Measurements from ENCODE around the gene HCAR3.
"Not testable (repeated sequence)": the region's sequence is repeated elsewhere in the genome, so short reads cannot be mapped to it uniquely, and the experiment has no call there.

The HCAR3 gene

DNA sequence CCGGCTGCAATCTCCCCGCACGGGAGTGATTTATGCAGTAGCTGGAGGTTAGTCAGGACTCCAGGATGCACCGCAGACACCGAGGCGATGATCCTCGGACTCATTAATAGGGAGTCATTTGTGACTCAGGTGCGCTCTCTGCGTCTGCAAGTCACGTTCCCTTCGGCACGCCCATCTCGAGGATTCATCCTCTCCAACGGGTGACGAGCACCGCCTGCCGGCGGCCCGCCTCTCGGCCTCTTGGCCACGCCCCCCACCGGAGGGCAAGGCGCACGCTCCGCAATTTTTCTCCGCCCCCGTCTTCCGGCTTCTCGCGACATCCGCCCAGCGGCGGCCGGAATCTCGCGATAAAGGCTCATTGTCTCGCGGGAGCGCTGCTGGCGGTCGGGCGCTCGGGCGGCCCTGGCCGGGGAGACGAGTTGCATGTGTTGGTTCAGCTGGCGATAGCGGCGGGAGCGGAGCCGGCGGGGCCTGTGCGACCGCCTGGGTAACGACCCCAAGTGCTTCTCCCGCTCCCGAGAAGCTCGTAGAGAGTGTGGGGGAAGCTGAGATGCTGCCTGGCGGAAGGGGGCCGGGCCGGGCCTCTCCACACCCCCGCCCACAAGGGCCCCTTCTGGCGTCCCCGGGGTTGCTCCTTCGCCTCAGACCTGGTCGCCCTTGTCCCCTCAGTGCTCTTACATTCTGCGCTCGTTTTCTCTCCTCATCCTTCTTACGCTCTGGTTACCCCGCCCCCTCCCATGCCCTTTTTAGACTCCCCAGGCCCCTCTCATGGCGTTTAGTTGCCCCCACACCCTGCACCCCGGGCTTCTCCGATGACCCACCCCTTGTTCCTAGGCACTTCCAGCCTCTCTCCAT lies 36.1 kb upstream of the HCAR3 start, which contains the start of gene DENR:
Gene DENR, plus strand, starts transcription at position 361 of the 855 bp plus-strand sequence. CDS start 878 bp downstream, outside the sequence.
- peak; percentile 94 for ATAC-seq
- TF ChIP-seq ARNTL (CRISPR knock-in tag; IDR thresholded peaks at IDR 0.05; ENCODE audit: borderline replicate concordance, low read depth): no peak
- no peak for TF ChIP-seq CSDC2 (CRISPR knock-in tag; IDR thresholded peaks at IDR 0.05)
- TF ChIP-seq, protein P1, sequence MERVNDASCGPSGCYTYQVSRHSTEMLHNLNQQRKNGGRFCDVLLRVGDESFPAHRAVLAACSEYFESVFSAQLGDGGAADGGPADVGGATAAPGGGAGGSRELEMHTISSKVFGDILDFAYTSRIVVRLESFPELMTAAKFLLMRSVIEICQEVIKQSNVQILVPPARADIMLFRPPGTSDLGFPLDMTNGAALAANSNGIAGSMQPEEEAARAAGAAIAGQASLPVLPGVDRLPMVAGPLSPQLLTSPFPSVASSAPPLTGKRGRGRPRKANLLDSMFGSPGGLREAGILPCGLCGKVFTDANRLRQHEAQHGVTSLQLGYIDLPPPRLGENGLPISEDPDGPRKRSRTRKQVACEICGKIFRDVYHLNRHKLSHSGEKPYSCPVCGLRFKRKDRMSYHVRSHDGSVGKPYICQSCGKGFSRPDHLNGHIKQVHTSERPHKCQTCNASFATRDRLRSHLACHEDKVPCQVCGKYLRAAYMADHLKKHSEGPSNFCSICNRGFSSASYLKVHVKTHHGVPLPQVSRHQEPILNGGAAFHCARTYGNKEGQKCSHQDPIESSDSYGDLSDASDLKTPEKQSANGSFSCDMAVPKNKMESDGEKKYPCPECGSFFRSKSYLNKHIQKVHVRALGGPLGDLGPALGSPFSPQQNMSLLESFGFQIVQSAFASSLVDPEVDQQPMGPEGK (CRISPR knock-in tag; IDR thresholded peaks at IDR 0.05; ENCODE audit: borderline replicate concordance): no peak
- no peak for TF ChIP-seq RARB (CRISPR knock-in tag; IDR thresholded peaks at IDR 0.05)
- no peak for TF ChIP-seq ZC3H10 (CRISPR knock-in tag; IDR thresholded peaks at IDR 0.05)
- TF ChIP-seq ZFP3 (CRISPR knock-in tag; IDR thresholded peaks at IDR 0.05): no peak
- no peak for TF ChIP-seq TOX (CRISPR knock-in tag; IDR thresholded peaks at IDR 0.05; ENCODE audit: borderline replicate concordance)
- TF ChIP-seq ISL1 (CRISPR knock-in tag; IDR thresholded peaks at IDR 0.05): no peak
- TF ChIP-seq, protein P2, sequence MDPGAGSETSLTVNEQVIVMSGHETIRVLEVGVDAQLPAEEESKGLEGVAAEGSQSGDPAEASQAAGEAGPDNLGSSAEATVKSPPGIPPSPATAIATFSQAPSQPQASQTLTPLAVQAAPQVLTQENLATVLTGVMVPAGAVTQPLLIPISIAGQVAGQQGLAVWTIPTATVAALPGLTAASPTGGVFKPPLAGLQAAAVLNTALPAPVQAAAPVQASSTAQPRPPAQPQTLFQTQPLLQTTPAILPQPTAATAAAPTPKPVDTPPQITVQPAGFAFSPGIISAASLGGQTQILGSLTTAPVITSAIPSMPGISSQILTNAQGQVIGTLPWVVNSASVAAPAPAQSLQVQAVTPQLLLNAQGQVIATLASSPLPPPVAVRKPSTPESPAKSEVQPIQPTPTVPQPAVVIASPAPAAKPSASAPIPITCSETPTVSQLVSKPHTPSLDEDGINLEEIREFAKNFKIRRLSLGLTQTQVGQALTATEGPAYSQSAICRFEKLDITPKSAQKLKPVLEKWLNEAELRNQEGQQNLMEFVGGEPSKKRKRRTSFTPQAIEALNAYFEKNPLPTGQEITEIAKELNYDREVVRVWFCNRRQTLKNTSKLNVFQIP (CRISPR knock-in tag; IDR thresholded peaks at IDR 0.05; ENCODE audit: borderline replicate concordance, low read depth): no peak
- no peak for TF ChIP-seq SNAI2 (CRISPR knock-in tag; IDR thresholded peaks at IDR 0.05)
- TF ChIP-seq ZNF8 (CRISPR knock-in tag; IDR thresholded peaks at IDR 0.05): no peak
- no peak for TF ChIP-seq ZNF70 (CRISPR knock-in tag; IDR thresholded peaks at IDR 0.05)

DNA sequence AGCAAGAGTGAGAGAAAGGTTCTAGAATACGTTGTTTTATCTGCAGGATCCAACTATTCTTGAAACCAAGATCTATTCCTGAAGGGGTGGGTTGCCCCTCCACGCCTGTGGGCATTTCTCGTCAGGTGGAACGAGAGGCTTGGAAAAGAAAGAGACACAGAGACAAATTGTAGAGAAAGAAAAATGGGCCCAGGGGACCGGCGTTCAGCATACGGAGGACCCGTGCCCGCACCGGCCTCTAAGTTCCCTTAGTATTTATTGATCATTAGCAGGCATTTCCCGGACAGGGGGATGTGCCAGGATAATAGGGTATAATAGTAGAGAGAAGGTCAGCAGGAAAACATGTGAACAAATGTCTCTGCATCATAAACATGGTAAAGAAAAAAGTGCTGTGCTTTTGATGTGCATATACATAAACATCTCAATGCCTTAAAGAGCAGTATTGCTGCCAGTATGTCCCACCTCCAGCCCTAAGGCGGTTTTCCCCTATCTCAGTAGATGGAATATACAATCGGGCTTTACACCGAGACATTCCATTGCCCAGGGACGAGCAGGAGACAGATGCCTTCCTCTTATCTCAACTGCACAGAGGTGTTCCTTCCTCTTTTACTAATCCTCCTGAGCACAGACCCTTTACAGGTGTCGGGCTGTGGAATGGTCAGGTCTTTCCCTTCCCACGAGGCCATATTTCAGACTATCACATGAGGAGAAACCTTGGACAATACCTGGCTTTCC lies 34.3 kb upstream of the HCAR3 start:
- ATAC-seq: not testable (repeated sequence)

DNA sequence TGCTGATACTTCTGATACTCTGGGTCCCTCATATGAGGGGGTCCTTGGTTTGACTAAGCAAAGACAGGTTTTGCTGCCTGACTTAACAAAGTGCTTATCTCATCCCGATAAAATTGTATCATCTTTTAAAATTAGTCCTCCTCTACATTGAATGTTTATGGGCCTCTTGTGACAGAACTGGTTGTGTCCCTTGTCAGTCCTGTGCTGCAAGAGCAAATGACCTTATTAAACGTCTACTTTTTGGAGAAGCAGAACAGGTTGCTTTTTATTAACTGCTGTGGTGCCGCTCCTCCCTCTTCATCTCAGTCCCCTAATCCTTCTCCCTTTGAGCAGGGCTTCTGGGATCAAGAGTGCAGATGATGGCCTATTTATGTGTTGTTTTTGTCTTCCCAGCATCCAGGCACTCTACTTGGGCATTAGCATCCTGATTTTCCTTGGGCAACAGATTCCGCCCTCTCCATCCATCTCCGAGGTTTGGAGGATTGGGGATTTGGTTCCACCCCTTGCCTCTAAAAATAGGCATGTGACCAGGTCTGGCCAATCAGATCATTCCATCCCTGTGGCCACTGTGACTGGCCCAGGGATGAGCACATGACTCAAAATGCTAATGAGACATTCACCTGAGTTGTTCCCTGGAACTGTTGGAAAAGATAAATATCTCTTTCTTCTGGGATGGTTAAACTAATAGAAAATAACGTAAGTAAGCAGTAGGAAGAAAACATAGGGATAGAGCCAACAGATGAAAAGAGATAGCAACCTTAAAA lies 33.1 kb upstream of the HCAR3 start:
- ATAC-seq: no peak
- TF ChIP-seq ZC3H10 (CRISPR knock-in tag; IDR thresholded peaks at IDR 0.05) (no peak), OSR1 (CRISPR knock-in tag; IDR thresholded peaks at IDR 0.05) (no peak), ZFP30 (CRISPR knock-in tag; IDR thresholded peaks at IDR 0.05) (no peak), GLIS3 (CRISPR knock-in tag; IDR thresholded peaks at IDR 0.05) (no peak), CSDC2 (CRISPR knock-in tag; IDR thresholded peaks at IDR 0.05) (no peak), ZFP3 (CRISPR knock-in tag; IDR thresholded peaks at IDR 0.05) (no peak), TCF4 (CRISPR knock-in tag; IDR thresholded peaks at IDR 0.05; ENCODE audit: borderline replicate concordance) (no peak), BACH2 (CRISPR knock-in tag; IDR thresholded peaks at IDR 0.05; ENCODE audit: borderline replicate concordance) (no peak), TOX (CRISPR knock-in tag; IDR thresholded peaks at IDR 0.05; ENCODE audit: borderline replicate concordance) (no peak), ZNF8 (CRISPR knock-in tag; IDR thresholded peaks at IDR 0.05) (no peak), SNAI2 (CRISPR knock-in tag; IDR thresholded peaks at IDR 0.05) (no peak), ZNF70 (CRISPR knock-in tag; IDR thresholded peaks at IDR 0.05) (no peak)
- TF ChIP-seq, protein P2 (CRISPR knock-in tag; IDR thresholded peaks at IDR 0.05; ENCODE audit: borderline replicate concordance, low read depth): no peak
- TF ChIP-seq, protein P3, sequence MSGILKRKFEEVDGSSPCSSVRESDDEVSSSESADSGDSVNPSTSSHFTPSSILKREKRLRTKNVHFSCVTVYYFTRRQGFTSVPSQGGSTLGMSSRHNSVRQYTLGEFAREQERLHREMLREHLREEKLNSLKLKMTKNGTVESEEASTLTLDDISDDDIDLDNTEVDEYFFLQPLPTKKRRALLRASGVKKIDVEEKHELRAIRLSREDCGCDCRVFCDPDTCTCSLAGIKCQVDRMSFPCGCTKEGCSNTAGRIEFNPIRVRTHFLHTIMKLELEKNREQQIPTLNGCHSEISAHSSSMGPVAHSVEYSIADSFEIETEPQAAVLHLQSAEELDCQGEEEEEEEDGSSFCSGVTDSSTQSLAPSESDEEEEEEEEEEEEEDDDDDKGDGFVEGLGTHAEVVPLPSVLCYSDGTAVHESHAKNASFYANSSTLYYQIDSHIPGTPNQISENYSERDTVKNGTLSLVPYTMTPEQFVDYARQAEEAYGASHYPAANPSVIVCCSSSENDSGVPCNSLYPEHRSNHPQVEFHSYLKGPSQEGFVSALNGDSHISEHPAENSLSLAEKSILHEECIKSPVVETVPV (CRISPR knock-in tag; IDR thresholded peaks at IDR 0.05): no peak
- TF ChIP-seq, protein P4, sequence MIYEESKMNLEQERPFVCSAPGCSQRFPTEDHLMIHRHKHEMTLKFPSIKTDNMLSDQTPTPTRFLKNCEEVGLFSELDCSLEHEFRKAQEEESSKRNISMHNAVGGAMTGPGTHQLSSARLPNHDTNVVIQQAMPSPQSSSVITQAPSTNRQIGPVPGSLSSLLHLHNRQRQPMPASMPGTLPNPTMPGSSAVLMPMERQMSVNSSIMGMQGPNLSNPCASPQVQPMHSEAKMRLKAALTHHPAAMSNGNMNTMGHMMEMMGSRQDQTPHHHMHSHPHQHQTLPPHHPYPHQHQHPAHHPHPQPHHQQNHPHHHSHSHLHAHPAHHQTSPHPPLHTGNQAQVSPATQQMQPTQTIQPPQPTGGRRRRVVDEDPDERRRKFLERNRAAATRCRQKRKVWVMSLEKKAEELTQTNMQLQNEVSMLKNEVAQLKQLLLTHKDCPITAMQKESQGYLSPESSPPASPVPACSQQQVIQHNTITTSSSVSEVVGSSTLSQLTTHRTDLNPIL (CRISPR knock-in tag; IDR thresholded peaks at IDR 0.05; ENCODE audit: low read depth): no peak
- TF ChIP-seq, protein P5, sequence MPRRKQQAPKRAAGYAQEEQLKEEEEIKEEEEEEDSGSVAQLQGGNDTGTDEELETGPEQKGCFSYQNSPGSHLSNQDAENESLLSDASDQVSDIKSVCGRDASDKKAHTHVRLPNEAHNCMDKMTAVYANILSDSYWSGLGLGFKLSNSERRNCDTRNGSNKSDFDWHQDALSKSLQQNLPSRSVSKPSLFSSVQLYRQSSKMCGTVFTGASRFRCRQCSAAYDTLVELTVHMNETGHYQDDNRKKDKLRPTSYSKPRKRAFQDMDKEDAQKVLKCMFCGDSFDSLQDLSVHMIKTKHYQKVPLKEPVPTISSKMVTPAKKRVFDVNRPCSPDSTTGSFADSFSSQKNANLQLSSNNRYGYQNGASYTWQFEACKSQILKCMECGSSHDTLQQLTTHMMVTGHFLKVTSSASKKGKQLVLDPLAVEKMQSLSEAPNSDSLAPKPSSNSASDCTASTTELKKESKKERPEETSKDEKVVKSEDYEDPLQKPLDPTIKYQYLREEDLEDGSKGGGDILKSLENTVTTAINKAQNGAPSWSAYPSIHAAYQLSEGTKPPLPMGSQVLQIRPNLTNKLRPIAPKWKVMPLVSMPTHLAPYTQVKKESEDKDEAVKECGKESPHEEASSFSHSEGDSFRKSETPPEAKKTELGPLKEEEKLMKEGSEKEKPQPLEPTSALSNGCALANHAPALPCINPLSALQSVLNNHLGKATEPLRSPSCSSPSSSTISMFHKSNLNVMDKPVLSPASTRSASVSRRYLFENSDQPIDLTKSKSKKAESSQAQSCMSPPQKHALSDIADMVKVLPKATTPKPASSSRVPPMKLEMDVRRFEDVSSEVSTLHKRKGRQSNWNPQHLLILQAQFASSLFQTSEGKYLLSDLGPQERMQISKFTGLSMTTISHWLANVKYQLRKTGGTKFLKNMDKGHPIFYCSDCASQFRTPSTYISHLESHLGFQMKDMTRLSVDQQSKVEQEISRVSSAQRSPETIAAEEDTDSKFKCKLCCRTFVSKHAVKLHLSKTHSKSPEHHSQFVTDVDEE (CRISPR knock-in tag; IDR thresholded peaks at IDR 0.05): no peak
- TF ChIP-seq, protein P1 (CRISPR knock-in tag; IDR thresholded peaks at IDR 0.05; ENCODE audit: borderline replicate concordance): no peak

Data from SK-N-SH treated with all-trans-retinoic acid at 6 μM for 48 hours (cell line).